GM23248 (cell line): Measurements from ENCODE around the gene CASQ1.

Experiments
- EZH2 ChIP-seq: fragments of 200-600 bp; sonication (generic); IDR thresholded peaks from 2 replicates; pipeline ENCODE4 v1.6.1; 2018; ENCODE audit warnings: antibody characterized with exemption, mild to moderate bottlenecking; ENCODE audit not compliant: insufficient read depth, poor library complexity, severe bottlenecking
- EZH2phosphoT487 ChIP-seq: fragments of 200-600 bp; sonication (generic); IDR thresholded peaks from 2 replicates; pipeline ENCODE4 v1.6.1; 2018; ENCODE audit warnings: antibody characterized with exemption, moderate library complexity, mild to moderate bottlenecking, low read depth; ENCODE audit not compliant: insufficient read depth

GRCh38 chr1:160227034-160227433 lies 36.7 kb downstream of the CASQ1 start:
- no peak for TF ChIP-seq EZH2
- TF ChIP-seq EZH2phosphoT487: no peak
